Fibroblast of gingiva (primary cell): ENCODE measurements around the gene YIF1A.
"Not testable (repeated sequence)": the region's sequence is repeated elsewhere in the genome, so short reads cannot be mapped to it uniquely, and the experiment has no call there.

ENCODE experiments used
- DNase-seq: peaks from one replicate; pipeline ENCODE4 v3.0.0-alpha.2; 2011; ENCODE audit warnings: low read depth

YIF1A gene

DNA sequence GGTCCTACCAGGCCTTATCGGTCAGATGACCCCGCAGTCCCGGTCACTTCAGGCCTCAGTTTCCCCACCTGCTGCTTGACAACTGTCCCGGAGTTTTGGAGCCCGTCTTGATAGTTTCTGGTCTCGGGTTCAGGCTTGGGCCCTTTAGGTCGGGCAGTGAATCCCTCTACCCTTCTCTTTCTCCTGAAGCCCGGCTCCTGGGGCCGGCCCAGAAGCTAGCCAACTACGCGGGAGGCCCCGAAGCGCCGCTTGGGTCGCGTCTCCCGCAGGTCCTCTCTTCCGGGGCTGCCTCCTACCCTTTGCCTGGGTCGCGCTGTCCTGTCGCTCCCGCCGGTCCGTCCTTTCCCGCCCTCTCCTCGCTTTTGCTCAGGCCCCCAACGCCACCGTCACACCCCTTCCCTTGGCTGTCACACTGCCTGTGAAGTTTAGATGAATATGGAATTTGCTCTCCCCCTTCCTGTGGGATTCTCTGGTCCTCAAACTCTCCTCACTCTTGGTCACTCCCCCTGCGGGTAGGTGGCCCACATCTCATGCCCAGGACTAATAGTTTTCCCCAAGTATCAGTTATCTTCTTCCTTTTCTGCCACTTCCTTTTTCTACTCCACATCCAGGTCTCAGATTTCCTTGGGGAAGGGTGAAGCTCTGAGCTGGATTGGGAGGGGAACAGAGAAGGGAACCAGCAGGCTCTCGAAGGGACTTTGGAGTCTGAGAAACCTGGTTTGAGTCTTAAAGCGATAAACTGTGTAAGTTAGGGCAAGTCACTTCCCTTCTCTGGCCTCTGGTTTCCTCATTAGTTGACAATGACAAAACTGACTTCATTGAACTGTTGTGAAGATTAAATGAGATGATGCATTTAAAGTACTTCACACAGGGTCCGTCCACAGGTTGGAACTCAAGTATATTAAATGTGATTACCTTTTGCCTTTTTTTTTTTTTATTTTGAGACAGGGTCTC lies 19.7 kb downstream of the YIF1A start:
- DNase-seq: peak; percentile 37

DNA sequence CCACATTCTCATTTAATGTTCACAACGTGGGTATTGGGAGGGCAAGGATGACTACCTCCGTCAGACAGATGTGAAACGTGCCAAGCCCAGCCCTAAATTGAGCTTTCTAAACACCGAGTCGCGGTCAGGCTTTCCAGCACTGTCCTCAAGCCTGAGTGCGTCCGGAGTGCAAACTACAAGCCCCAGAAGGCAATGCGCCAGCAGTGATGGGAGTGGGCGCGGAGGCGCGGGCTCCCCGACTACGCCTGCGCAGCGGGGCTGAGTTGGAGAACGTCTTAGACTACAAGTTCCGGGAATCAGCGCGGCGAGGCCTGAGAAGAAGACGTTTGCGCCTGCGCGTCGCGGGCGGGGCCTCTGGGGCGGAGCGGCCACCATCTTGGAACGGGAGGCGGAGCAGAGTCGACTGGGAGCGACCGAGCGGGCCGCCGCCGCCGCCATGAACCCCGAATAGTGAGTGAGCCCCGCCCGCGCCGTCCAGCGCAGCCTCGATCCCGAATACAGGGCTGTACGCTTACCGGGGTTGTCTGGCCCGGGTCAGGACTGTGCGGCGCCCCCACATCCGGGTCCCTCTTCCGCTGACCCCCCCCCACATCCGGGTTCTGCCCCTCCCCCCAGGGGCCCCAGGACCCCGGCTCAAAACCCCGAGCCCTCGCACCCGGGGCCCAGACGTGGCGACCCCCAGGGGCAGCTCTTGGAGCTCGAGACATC lies 20.5 kb downstream of the YIF1A start, which contains the start of gene RAB1B:
Gene RAB1B (plus strand): TSS at position 396 of the 708 bp plus-strand sequence. CDS start 41 bp downstream, at position 437.
- peak; percentile 99 for DNase-seq

GRCh38 chr11:66267379-66268243 lies 21.3 kb downstream of the YIF1A start:
- DNase-seq: peak; percentile 90

DNA sequence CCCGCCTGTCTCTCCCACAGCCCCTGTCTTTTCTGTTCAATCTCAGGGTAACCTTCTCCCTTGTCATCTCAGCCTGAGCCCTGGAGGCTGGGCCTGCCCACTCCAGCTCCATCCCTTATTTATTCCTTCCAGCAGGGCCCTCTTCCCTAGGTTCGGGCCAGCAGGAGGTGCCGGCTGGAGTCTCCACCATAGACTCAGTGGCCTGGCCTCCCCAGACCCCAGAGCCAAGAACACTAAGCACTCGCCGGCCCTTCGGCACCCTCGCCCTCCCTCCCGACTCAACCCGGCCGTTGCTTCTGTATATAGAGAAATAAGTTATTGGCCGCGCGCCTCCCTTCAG lies 21.9 kb downstream of the YIF1A start:
- DNase-seq: no peak

DNA sequence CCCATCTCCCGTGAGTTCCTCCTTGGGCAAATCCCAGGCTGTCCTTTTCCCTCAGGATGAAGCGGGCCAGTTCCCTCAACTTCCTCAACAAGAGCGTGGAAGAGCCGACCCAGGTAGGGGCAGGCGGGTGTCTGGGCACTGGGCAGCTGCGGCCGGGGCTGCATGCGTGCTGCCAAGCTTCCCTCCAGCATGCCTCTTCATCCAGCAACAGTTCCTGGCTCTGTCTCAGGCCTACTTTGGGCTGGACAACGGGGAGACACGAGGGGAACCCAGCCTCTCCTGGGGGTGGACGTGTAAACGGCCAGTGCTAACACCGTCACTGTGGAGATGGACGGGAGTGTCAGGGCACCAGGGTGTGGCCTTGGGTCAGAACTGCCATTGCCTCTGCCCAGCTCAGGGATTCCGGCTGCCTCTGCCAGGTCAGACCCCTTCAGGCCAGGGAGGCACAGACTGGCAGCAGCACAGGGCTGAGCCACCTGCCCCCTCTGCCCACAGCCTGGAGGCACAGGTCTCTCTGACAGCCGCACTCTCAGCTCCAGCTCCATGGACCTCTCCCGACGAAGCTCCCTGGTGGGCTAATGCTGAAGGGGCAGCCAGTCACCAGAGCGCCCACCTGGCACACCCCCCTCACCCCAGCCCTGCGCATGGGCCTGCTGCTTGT lies 22.4 kb downstream of the YIF1A start:
- DNase-seq: no peak

DNA sequence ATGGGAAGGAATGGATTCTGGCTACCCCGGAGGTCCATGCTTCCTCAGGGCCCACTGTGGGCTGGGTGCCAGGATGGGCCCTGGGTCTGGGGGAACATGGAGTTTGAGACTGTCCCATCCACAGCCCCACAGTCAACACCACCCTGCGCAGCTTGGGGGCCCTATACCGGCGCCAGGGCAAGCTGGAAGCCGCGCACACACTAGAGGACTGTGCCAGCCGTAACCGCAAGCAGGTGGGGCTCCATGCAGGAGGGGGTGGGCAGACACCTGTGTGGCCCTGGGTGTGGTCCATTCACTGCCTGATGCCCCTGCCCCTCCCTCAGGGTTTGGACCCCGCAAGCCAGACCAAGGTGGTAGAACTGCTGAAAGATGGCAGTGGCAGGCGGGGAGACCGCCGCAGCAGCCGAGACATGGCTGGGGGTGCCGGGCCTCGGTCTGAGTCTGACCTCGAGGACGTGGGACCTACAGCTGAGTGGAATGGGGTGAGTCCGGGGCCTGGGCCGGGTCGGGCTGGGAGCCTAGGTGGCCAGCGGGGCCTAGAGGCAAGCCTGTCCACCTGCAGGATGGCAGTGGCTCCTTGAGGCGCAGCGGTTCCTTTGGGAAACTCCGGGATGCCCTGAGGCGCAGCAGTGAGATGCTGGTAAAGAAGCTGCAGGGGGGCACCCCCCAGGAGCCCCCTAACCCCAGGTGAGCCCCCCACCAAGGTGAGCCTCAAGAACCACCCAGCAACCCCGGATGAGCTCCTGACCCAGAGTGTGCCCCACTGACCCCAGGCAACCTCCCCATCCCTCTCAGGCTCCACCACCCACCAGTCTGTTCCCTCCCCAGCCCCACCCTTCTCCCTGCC lies 23.2 kb downstream of the YIF1A start:
- no peak for DNase-seq

GRCh38 chr11:66264914-66265313 lies 24.0 kb downstream of the YIF1A start:
- no peak for DNase-seq

GRCh38 chr11:66264383-66264782 lies 24.6 kb downstream of the YIF1A start:
- DNase-seq: no peak

DNA sequence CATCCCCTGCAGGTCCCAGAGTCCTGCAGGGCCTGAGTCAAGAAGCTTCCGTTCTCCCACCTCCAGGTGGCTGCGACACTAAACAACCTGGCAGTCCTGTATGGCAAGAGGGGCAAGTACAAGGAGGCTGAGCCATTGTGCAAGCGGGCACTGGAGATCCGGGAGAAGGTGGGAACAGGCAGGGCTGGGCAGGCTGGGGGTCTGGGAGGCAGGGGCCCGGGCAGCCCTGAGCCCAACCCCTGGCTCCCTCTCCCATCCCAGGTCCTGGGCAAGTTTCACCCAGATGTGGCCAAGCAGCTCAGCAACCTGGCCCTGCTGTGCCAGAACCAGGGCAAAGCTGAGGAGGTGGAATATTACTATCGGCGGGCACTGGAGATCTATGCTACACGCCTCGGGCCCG lies 25.2 kb downstream of the YIF1A start:
- no peak for DNase-seq

- no peak for DNase-seq
Observed at GRCh38 chr11:66263231-66263630, 25.7 kb downstream of the YIF1A start.

DNA sequence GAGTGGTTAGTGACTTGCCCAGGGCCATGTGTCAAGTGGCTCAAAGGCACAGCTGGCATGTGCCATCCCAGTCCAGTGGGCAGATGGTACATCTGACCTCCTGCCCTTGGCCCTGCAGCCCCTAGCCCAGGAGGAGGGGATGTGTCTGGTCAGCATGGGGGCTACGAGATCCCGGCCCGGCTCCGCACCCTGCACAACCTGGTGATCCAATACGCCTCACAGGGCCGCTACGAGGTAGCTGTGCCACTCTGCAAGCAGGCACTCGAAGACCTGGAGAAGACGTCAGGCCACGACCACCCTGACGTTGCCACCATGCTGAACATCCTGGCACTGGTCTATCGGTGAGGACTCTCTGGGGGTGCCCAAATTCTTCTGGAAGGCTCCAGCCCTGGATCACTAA lies 26.2 kb downstream of the YIF1A start:
- no peak for DNase-seq

DNA sequence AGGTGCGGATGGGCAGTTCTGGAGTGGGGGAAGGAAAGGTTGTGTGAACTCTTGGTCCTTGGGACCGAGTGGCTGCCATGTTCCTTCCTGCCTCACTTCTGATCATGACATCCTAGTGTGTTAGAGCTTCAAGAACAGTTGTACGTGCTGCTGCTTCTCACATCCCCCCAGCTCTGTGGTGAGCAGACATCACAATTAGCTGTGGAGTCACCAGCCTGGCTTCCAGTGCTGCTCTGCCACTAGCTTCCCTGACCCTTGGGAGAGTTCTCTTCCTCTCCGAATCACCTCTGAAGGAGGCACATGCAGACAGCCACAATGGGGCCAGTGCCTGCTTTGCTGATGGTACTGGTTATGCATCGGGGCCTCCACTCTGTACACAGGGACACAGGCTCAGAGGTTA lies 26.8 kb downstream of the YIF1A start:
- DNase-seq: no peak

DNA sequence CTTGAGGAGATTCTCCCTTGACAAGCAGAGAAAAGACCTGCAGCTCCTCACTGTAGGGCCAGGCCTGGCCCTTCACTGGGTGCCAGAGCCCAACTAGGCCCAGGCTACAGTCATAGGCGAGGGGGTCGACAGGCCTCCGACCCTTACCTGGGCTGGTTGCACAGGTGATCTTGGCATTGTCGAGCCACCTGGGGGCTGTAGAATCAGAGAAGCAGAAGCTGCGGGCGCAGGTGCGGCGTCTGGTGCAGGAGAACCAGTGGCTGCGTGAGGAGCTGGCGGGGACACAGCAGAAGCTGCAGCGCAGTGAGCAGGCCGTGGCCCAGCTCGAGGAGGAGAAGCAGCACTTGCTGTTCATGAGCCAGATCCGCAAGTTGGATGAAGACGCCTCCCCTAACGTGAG lies 27.4 kb downstream of the YIF1A start:
- DNase-seq: no peak

- no peak for DNase-seq
Observed at GRCh38 chr11:66259956-66260355, 29.0 kb downstream of the YIF1A start.

- no peak for DNase-seq
Observed at GRCh38 chr11:66259225-66259624, 29.7 kb downstream of the YIF1A start.

DNA sequence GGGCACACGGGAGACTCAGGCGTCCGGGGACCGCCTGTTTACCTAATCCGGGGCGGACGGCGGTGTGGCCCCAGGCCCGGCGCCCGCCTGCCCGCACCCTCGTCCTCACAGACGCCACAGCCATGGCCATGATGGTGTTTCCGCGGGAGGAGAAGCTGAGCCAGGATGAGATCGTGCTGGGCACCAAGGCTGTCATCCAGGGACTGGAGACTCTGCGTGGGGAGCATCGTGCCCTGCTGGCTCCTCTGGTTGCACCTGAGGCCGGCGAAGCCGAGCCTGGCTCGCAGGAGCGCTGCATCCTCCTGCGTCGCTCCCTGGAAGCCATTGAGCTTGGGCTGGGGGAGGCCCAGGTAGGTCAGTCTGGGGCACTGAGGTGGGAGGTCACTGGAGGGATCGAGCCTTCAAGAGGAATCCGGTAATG lies 30.5 kb downstream of the YIF1A start:
- DNase-seq: no peak

DNA sequence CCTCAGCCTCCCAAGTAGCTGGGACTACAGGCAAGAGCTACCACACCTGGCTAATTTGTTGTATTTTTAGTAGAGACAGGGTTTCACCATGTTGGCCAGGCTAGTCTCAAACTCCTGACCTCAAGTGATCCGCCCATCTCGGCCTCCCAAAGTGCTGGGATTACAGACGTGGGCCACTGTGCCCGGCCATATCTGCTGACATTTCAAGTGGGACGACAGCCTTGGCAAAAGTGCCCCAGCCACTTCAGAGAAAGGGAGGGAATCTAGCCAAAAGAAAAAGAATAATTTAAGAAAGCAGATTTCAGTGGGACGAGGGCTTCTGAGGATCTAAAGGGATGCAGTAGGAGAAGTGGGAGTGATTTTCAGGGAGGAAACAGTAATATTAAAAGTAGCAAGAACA lies 35.9 kb downstream of the YIF1A start:
- DNase-seq: not testable (repeated sequence)

DNA sequence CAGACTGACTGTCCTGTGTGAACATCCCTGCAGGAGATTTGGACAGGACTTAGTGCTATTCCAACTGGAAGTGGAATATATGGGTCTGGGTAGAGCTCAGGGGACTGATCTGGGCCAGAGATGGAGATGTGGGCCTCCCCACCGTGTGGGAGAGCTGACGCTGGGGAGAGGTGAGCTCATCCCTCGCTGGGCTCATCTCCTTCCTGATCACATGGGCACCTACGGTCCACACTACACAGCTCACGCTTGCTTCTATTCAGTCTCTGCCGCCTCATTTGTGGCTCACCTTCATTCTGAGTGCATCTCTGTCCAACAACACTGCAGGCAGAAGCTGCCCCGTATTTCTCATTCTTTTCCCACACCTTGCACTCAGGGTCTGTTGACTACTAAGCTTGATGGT lies 37.1 kb downstream of the YIF1A start:
- DNase-seq: no peak

- DNase-seq: no peak
Observed at GRCh38 chr11:66248903-66249302, 40.0 kb downstream of the YIF1A start.

- DNase-seq: no peak
Observed at GRCh38 chr11:66247801-66248200, 41.1 kb downstream of the YIF1A start.

DNA sequence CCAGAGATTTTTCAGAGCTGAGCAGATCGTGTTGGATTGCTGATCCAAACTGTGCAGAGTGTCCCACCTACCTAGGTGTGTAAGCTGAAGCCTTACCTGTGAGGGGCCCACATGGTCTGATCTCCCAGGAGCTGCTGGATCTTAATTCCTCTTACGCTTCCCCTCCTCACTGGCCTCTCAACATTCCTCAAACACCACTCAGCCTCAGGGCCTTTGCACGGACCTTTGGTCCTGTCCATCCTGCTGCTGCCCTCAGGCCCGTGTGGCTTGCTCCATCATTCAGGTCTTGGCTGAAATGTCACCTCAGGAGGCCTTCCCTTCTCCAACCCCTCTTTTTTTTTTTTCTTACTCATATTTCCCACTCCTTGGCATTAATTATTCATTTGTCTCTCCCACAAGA lies 41.6 kb downstream of the YIF1A start:
- DNase-seq: no peak
